Measurements from ENCODE around the gene DLK1. TPM values are rescaled to one million over a fixed set of nuclear protein-coding genes. Genes with fewer than 3 reads are reported as not detected.

Gene DLK1
- total and polyA plus RNA-seq, 2 donors from 2014 or later = 0.17 TPM; not detected in 1

DNA sequence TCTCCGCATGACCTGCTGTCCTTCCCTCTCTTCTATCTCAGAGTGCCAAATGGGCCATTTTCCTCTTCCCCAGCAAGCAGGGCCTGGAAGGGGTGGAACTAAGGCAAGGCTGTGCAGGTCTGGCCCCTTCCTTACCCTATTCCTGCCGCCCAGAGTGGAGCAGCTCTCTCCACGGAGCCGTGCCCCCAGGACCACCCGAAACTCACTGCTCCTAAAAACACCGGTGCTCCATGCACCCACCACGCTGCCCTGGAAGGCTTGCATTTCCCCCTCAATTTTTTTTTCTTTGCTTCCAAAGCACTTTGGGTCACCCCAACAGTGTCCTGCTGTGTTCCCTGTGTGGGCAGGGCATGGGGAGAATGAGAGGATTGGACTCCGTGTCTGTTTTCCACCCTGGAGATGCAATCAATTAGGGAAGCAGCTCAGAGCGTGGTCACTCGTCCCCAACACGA lies 50.7 kb downstream of the DLK1 start:
- TF ChIP-seq, protein P1, sequence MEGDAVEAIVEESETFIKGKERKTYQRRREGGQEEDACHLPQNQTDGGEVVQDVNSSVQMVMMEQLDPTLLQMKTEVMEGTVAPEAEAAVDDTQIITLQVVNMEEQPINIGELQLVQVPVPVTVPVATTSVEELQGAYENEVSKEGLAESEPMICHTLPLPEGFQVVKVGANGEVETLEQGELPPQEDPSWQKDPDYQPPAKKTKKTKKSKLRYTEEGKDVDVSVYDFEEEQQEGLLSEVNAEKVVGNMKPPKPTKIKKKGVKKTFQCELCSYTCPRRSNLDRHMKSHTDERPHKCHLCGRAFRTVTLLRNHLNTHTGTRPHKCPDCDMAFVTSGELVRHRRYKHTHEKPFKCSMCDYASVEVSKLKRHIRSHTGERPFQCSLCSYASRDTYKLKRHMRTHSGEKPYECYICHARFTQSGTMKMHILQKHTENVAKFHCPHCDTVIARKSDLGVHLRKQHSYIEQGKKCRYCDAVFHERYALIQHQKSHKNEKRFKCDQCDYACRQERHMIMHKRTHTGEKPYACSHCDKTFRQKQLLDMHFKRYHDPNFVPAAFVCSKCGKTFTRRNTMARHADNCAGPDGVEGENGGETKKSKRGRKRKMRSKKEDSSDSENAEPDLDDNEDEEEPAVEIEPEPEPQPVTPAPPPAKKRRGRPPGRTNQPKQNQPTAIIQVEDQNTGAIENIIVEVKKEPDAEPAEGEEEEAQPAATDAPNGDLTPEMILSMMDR (IDR thresholded peaks at IDR 0.05; ENCODE audit: borderline replicate concordance, extremely low read depth, insufficient read depth) = no peak
- intact Hi-C loops (cut with DNase I) = no loop called here
- no peak overlapping the region for H3K9ac ChIP-seq (ENCODE audit: low read length in 3 of 3)
- no peak for FAIRE-seq
- H3K36me3 ChIP-seq (ENCODE audit: control insufficient read depth in 2 of 3, insufficient read depth in 3 of 3, low read length in 3 of 3) = no peaks in the 10 kb centered on the region
- H3K9me3 ChIP-seq (ENCODE audit: control insufficient read depth in 2 of 3, insufficient read depth in 1 of 3, low read length in 3 of 3) = no peaks in the 10 kb centered on the region
- no peak overlapping the region for H3K4me3 ChIP-seq (ENCODE audit: low read length in 3 of 3)
- DNase-seq = no peak
- no peak overlapping the region for H3K27ac ChIP-seq (ENCODE audit: low read depth in 2 of 2, low read length in 2 of 2)
- H3K4me1 ChIP-seq (ENCODE audit: control insufficient read depth in 2 of 3, insufficient read depth in 2 of 3, low read depth in 1 of 3, low read length in 3 of 3) = no peaks in the 10 kb centered on the region
- H3K27me3 ChIP-seq (ENCODE audit: control insufficient read depth, insufficient read depth, low read length) = no peaks in the 10 kb centered on the region

DNA sequence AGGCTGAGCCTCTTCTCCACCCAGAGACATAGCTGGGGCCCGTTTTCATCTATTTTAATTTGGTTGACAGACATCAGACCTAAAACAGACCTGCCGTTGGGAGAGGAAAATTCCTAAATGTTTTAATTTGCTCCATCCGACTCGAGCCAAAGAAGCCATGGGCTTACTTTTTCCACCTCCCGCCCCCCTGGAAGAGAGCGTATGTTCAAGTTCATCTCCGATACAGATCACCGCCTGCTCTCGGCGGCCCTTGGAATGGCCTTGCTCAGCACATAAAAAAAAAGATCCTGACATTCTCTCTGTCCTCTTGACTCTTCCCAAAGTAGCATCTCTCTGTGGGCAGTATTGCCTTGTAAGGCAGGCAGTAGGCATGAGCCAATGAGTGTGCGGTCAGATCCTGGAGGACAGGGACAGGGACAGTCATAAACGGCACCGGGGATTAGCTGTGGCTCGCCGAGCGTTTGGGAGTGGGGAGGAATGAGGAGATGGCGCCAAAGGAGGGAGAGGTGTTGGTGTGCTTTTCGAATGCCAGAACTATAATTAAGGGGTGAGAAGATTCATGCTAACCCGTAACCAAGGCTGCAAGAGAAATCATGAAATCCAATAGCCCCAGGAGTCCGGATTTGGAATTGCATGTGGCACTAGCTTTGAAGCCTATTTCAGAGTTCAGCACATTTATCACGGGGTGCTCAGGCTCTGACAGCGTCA lies 51.3 kb downstream of the DLK1 start:
- TF ChIP-seq, protein P1 (IDR thresholded peaks at IDR 0.05; ENCODE audit: borderline replicate concordance, extremely low read depth, insufficient read depth) = no peak
- Histone ChIP-seq H3K36me3 (ENCODE audit: control insufficient read depth in 2 of 3, insufficient read depth in 3 of 3, low read length in 3 of 3) (no peaks in the 10 kb centered on the region), H3K27me3 (ENCODE audit: control insufficient read depth, insufficient read depth, low read length) (no peaks in the 10 kb centered on the region), H3K4me1 (ENCODE audit: control insufficient read depth in 2 of 3, insufficient read depth in 2 of 3, low read depth in 1 of 3, low read length in 3 of 3) (no peaks in the 10 kb centered on the region), H3K9me3 (ENCODE audit: control insufficient read depth in 2 of 3, insufficient read depth in 1 of 3, low read length in 3 of 3) (no peaks in the 10 kb centered on the region), H3K4me3 (ENCODE audit: low read length in 3 of 3) (no peak overlapping the region), H3K9ac (ENCODE audit: low read length in 3 of 3) (no peak overlapping the region), H3K27ac (ENCODE audit: low read depth in 2 of 2, low read length in 2 of 2) (no peak overlapping the region)
- no peak for FAIRE-seq
- intact Hi-C loops (cut with DNase I) = no loop called here
- peak in 3 of 5 donors; percentile 68 to 79 (median 74) for DNase-seq

DNA sequence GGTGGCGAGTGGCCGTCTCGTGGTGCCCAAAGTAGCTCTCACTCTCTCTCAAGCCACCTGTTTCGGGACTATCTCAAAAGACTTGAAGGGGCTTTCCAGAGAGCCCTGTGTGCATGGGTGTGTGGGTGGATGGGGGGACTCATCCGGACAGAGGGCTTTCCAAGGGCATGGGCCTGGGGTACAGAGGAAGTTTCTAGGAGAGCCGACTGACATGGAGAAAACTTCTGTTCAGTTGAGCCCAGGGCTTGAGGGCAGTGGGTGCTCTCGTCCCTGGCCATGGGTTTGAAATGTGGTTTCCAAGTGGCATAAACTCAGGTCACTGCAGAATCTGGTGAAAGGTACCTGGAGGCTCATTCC lies 51.8 kb downstream of the DLK1 start:
- H3K4me1 ChIP-seq (ENCODE audit: control insufficient read depth in 2 of 3, insufficient read depth in 2 of 3, low read depth in 1 of 3, low read length in 3 of 3) = no peaks in the 10 kb centered on the region
- no peaks in the 10 kb centered on the region for H3K36me3 ChIP-seq (ENCODE audit: control insufficient read depth in 2 of 3, insufficient read depth in 3 of 3, low read length in 3 of 3)
- H3K4me3 ChIP-seq (ENCODE audit: low read length in 3 of 3) = no peak overlapping the region
- H3K9me3 ChIP-seq (ENCODE audit: control insufficient read depth in 2 of 3, insufficient read depth in 1 of 3, low read length in 3 of 3) = no peaks in the 10 kb centered on the region
- H3K9ac ChIP-seq (ENCODE audit: low read length in 3 of 3) = no peak overlapping the region
- TF ChIP-seq, protein P1 (IDR thresholded peaks at IDR 0.05; ENCODE audit: borderline replicate concordance, extremely low read depth, insufficient read depth) = no peak
- no peak for DNase-seq
- H3K27ac ChIP-seq (ENCODE audit: low read depth in 2 of 2, low read length in 2 of 2) = no peak overlapping the region
- FAIRE-seq = no peak
- intact Hi-C loops (cut with DNase I) = no loop called here
- no peaks in the 10 kb centered on the region for H3K27me3 ChIP-seq (ENCODE audit: control insufficient read depth, insufficient read depth, low read length)

Measured in kidney (tissue), 14 donors.